OCI-LY1 (cell line): ENCODE data around the gene MAS1.
A peak's percentile ranks its signal among the peaks of the same experiment; 100 is the strongest.

Experiments used
- H2AFZ ChIP-seq: fragments of 200-600 bp; sonication (generic), shearing (Covaris generic); 2 replicates; pipeline ENCODE4 v1.6.0; 2014; ENCODE audit warnings: antibody characterized with exemption, mild to moderate bottlenecking, low read length
- H3F3A ChIP-seq: fragments of 200-600 bp; sonication (generic), shearing (Covaris generic); 2 replicates; pipeline ENCODE4 v1.6.0; 2014; ENCODE audit warnings: mild to moderate bottlenecking, antibody characterized with exemption, low read length, moderate library complexity; ENCODE audit not compliant: insufficient read depth
- H3K27ac ChIP-seq: fragments of 200-600 bp; sonication (generic); 2 replicates; pipeline ENCODE4 v1.5.1; 2014; ENCODE audit warnings: low read length, mixed run types, mild to moderate bottlenecking, low read depth; ENCODE audit not compliant: poor library complexity, severe bottlenecking
- H3K27me3 ChIP-seq: fragments of 200-600 bp; sonication (generic); 2 replicates; pipeline ENCODE4 v1.6.0; 2014; ENCODE audit warnings: antibody characterized with exemption, mild to moderate bottlenecking, low read length, moderate library complexity; ENCODE audit not compliant: insufficient read depth
- H3K36me3 ChIP-seq: fragments of 200-600 bp; sonication (generic); 2 replicates; pipeline ENCODE4 v1.6.1; 2014; ENCODE audit warnings: mild to moderate bottlenecking, antibody characterized with exemption, low read length, moderate library complexity, mixed read lengths; ENCODE audit not compliant: insufficient read depth
- H3K4me1 ChIP-seq: fragments of 200-600 bp; sonication (generic); 2 replicates; pipeline ENCODE4 v1.5.1; 2014; ENCODE audit warnings: mild to moderate bottlenecking, low read length, moderate library complexity; ENCODE audit not compliant: insufficient read depth, severe bottlenecking
- H3K4me2 ChIP-seq: fragments of 200-600 bp; sonication (generic), shearing (Covaris generic); 2 replicates; pipeline ENCODE4 v1.6.1; 2014; ENCODE audit warnings: low read length
- H3K4me3 ChIP-seq: fragments of 200-600 bp; sonication (generic); 2 replicates; pipeline ENCODE4 v1.5.1; 2014; ENCODE audit warnings: low read length, low read depth, mild to moderate bottlenecking, mixed read lengths; ENCODE audit not compliant: poor library complexity, severe bottlenecking
- H3K79me2 ChIP-seq: fragments of 200-600 bp; shearing (Covaris generic); 2 replicates; pipeline ENCODE4 v1.6.1; 2016; ENCODE audit warnings: mixed run types, low read length, mixed read lengths; ENCODE audit not compliant: insufficient read depth
- H3K9ac ChIP-seq: fragments of 200-600 bp; sonication (generic), shearing (Covaris generic); 2 replicates; pipeline ENCODE4 v1.6.1; 2014; ENCODE audit warnings: mild to moderate bottlenecking, low read length, mixed read lengths
- H3K9me2 ChIP-seq: fragments of 200-600 bp; sonication (generic), shearing (Covaris generic); 2 replicates; pipeline ENCODE4 v1.6.1; 2014; ENCODE audit warnings: low read depth, mild to moderate bottlenecking, low read length, mixed read lengths
- H3K9me3 ChIP-seq: fragments of 200-600 bp; shearing (Covaris generic); 2 replicates; pipeline ENCODE4 v1.6.1; 2014; ENCODE audit warnings: low read length, mixed read lengths
- H4K20me1 ChIP-seq: fragments of 200-600 bp; sonication (generic), shearing (Covaris generic); 2 replicates; pipeline ENCODE4 v1.6.0; 2016; ENCODE audit warnings: mild to moderate bottlenecking, low read length; ENCODE audit not compliant: insufficient read depth
- CTCF ChIP-seq: fragments of 200-600 bp; sonication (generic), shearing (Covaris generic); IDR thresholded peaks from 2 replicates; pipeline ENCODE4 v1.5.1; 2017; ENCODE audit warnings: mild to moderate bottlenecking, antibody characterized with exemption, low read length, moderate library complexity, mixed read lengths
- EZH2 ChIP-seq: fragments of 200-600 bp; sonication (generic), shearing (Covaris generic); IDR thresholded peaks from 2 replicates; pipeline ENCODE4 v1.8.0; 2017; ENCODE audit warnings: borderline replicate concordance, mixed run types, mild to moderate bottlenecking, antibody characterized with exemption, low read length, moderate library complexity, mixed read lengths

MAS1 gene

GRCh38 chr6:159852877-159853276, 37.9 kb upstream of the MAS1 start:
- no peaks in the 10 kb centered on the region; the same call in 1 of the 2 replicates for H3F3A ChIP-seq
- H4K20me1 ChIP-seq: no peaks in the 10 kb centered on the region
- H3K9me3 ChIP-seq: no peaks in the 10 kb centered on the region
- TF ChIP-seq EZH2: no peak
- TF ChIP-seq CTCF: peak; percentile 38
- H3K4me2 ChIP-seq: no peak overlapping the region
- no peaks in the 10 kb centered on the region for H3K79me2 ChIP-seq
- H3K9ac ChIP-seq: no peak overlapping the region
- no peak overlapping the region for H3K27ac ChIP-seq
- H3K27me3 ChIP-seq: no peaks in the 10 kb centered on the region
- no peaks in the 10 kb centered on the region for H3K9me2 ChIP-seq
- H3K36me3 ChIP-seq: no peaks in the 10 kb centered on the region
- H3K4me1 ChIP-seq: no peaks in the 10 kb centered on the region
- no peak overlapping the region for H3K4me3 ChIP-seq
- H2AFZ ChIP-seq: no peak overlapping the region

- no peaks in the 10 kb centered on the region for H3K27me3 ChIP-seq
- no peak overlapping the region for H3K9ac ChIP-seq
- no peaks in the 10 kb centered on the region for H3K9me2 ChIP-seq
- no peak overlapping the region for H3K4me3 ChIP-seq
- TF ChIP-seq CTCF: no peak
- TF ChIP-seq EZH2: no peak
- H3F3A ChIP-seq: no peaks in the 10 kb centered on the region; the same call in 1 of the 2 replicates
- H2AFZ ChIP-seq: no peak overlapping the region
- H3K27ac ChIP-seq: no peak overlapping the region
- H4K20me1 ChIP-seq: no peaks in the 10 kb centered on the region
- no peaks in the 10 kb centered on the region for H3K36me3 ChIP-seq
- H3K79me2 ChIP-seq: no peaks in the 10 kb centered on the region
- H3K4me2 ChIP-seq: no peak overlapping the region
- H3K9me3 ChIP-seq: no peaks in the 10 kb centered on the region
- H3K4me1 ChIP-seq: no peaks in the 10 kb centered on the region
Observed at GRCh38 chr6:159853754-159854153, 37.0 kb upstream of the MAS1 start.

GRCh38 chr6:159854959-159855358, 35.8 kb upstream of the MAS1 start:
- no peaks in the 10 kb centered on the region for H4K20me1 ChIP-seq
- H3K27me3 ChIP-seq: no peaks in the 10 kb centered on the region
- H3F3A ChIP-seq: no peaks in the 10 kb centered on the region; the same call in 1 of the 2 replicates
- no peak overlapping the region for H3K27ac ChIP-seq
- no peaks in the 10 kb centered on the region for H3K79me2 ChIP-seq
- no peak overlapping the region for H3K4me2 ChIP-seq
- H3K4me1 ChIP-seq: no peaks in the 10 kb centered on the region
- TF ChIP-seq CTCF (no peak), EZH2 (no peak)
- H3K9me2 ChIP-seq: no peaks in the 10 kb centered on the region
- no peaks in the 10 kb centered on the region for H3K9me3 ChIP-seq
- no peak overlapping the region for H3K9ac ChIP-seq
- H2AFZ ChIP-seq: no peak overlapping the region
- no peak overlapping the region for H3K4me3 ChIP-seq
- H3K36me3 ChIP-seq: no peaks in the 10 kb centered on the region
